ENCODE data around the gene TAS2R16.

The TAS2R16 gene

GRCh38 chr7:122995600-122995999, at the start of gene TAS2R16:
Gene TAS2R16 (minus strand): TSS chr7:122995700. CDS start chr7:122995634, 66 bp downstream.
- no peak for FAIRE-seq

- FAIRE-seq = no peak
These were observed 48.1 kb upstream of the TAS2R16 start for GRCh38 chr7:123043642-123044041.

- no peak for FAIRE-seq
These were observed 45.6 kb upstream of the TAS2R16 start for GRCh38 chr7:123041101-123041500.

- no peak for FAIRE-seq
These were observed 43.8 kb upstream of the TAS2R16 start for GRCh38 chr7:123039269-123039668.

GRCh38 chr7:123034106-123034505, 38.6 kb upstream of the TAS2R16 start:
- no peak for FAIRE-seq

GRCh38 chr7:123030631-123031030, 35.1 kb upstream of the TAS2R16 start:
- FAIRE-seq = no peak

- no peak for FAIRE-seq
These were observed 32.8 kb upstream of the TAS2R16 start for GRCh38 chr7:123028339-123028738.

- no peak for FAIRE-seq
These were observed 30.8 kb upstream of the TAS2R16 start for GRCh38 chr7:123026251-123026650.

- FAIRE-seq = no peak
These were observed 29.7 kb upstream of the TAS2R16 start for GRCh38 chr7:123024989-123025758.

GRCh38 chr7:123023126-123023525, 27.6 kb upstream of the TAS2R16 start:
- no peak for FAIRE-seq

- no peak for FAIRE-seq
These were observed 27.1 kb upstream of the TAS2R16 start for GRCh38 chr7:123022576-123022975.

GRCh38 chr7:123012435-123012834, 16.9 kb upstream of the TAS2R16 start:
- FAIRE-seq = no peak

- FAIRE-seq = no peak
These were observed 16.4 kb upstream of the TAS2R16 start for GRCh38 chr7:123011766-123012369.

GRCh38 chr7:123004931-123005330, 9.4 kb upstream of the TAS2R16 start:
- FAIRE-seq = no peak

GRCh38 chr7:123003539-123004126, 8.1 kb upstream of the TAS2R16 start:
- FAIRE-seq = no peak

GRCh38 chr7:122989577-122989976, 5.9 kb downstream of the TAS2R16 start:
- FAIRE-seq = no peak

- FAIRE-seq = no peak
These were observed 6.5 kb downstream of the TAS2R16 start for GRCh38 chr7:122989041-122989440.

- FAIRE-seq = no peak
These were observed 7.2 kb downstream of the TAS2R16 start for GRCh38 chr7:122988333-122988732.

- no peak for FAIRE-seq
These were observed 8.0 kb downstream of the TAS2R16 start for GRCh38 chr7:122987463-122987862.

- FAIRE-seq = no peak
These were observed 11.5 kb downstream of the TAS2R16 start for GRCh38 chr7:122984021-122984420.

GRCh38 chr7:122983261-122983660, 12.2 kb downstream of the TAS2R16 start:
- FAIRE-seq = no peak

- no peak for FAIRE-seq
These were observed 20.2 kb downstream of the TAS2R16 start for GRCh38 chr7:122975341-122975740.

GRCh38 chr7:122974229-122974628, 21.3 kb downstream of the TAS2R16 start:
- no peak for FAIRE-seq

- no peak for FAIRE-seq
These were observed 23.4 kb downstream of the TAS2R16 start for GRCh38 chr7:122972056-122972455.

All from A204.1 (cell line).